Measurements from ENCODE around the gene NT5M. TPM values are rescaled to one million over a fixed set of nuclear protein-coding genes. Genes with fewer than 3 reads are reported as not detected.

NT5M gene
- total RNA-seq, 1 experiment from 2014 or later = 10.2 TPM

- CTCF ChIA-PET = no interaction called here
- H2AFZ ChIP-seq (ENCODE audit: low read depth, low read length, poor library complexity, severe bottlenecking) = no peak overlapping the region
These were observed 13.5 kb upstream of the NT5M start for GRCh38 chr17:17289701-17290100.

More at GRCh38 chr17:17289701-17290100, 13.5 kb upstream of the NT5M start:
- H3K9ac ChIP-seq (ENCODE audit: low read length) = no peak overlapping the region
- no peak overlapping the region for H3K4me3 ChIP-seq (replicated peaks in 1 of 2; ENCODE audit: low read depth in 1 of 2, low read length in 2 of 2)
- ATAC-seq = no peak
- TF ChIP-seq, protein P1, sequence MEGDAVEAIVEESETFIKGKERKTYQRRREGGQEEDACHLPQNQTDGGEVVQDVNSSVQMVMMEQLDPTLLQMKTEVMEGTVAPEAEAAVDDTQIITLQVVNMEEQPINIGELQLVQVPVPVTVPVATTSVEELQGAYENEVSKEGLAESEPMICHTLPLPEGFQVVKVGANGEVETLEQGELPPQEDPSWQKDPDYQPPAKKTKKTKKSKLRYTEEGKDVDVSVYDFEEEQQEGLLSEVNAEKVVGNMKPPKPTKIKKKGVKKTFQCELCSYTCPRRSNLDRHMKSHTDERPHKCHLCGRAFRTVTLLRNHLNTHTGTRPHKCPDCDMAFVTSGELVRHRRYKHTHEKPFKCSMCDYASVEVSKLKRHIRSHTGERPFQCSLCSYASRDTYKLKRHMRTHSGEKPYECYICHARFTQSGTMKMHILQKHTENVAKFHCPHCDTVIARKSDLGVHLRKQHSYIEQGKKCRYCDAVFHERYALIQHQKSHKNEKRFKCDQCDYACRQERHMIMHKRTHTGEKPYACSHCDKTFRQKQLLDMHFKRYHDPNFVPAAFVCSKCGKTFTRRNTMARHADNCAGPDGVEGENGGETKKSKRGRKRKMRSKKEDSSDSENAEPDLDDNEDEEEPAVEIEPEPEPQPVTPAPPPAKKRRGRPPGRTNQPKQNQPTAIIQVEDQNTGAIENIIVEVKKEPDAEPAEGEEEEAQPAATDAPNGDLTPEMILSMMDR (IDR thresholded peaks at IDR 0.05 in 2 of 3, conservative IDR thresholded peaks at IDR 0.05 in 1 of 3; ENCODE audit: borderline replicate concordance in 1 of 3, insufficient read depth in 1 of 3, low read depth in 2 of 3, low read length in 2 of 3) = no peak
- TF ChIP-seq MAX (IDR thresholded peaks at IDR 0.05) = no peak
- TF ChIP-seq FOSL1 (IDR thresholded peaks at IDR 0.05; ENCODE audit: low read depth) = no peak
- TF ChIP-seq CBX3 (IDR thresholded peaks at IDR 0.05; ENCODE audit: low read depth) = no peak
- TF ChIP-seq, protein P2, sequence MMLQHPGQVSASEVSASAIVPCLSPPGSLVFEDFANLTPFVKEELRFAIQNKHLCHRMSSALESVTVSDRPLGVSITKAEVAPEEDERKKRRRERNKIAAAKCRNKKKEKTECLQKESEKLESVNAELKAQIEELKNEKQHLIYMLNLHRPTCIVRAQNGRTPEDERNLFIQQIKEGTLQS (IDR thresholded peaks at IDR 0.05) = no peak
- no peak for TF ChIP-seq CEBPB (IDR thresholded peaks at IDR 0.05; ENCODE audit: low read depth)
- TF ChIP-seq ZBTB33 (IDR thresholded peaks at IDR 0.05; ENCODE audit: extremely low read depth, insufficient replicate concordance, low read length) = no peak
- TF ChIP-seq ZFX (IDR thresholded peaks at IDR 0.05) = no peak
- no peak for TF ChIP-seq SIN3A (IDR thresholded peaks at IDR 0.05; ENCODE audit: low read depth)
- no peak for DNase-seq (ENCODE audit: low read depth, low spot score)
- no peak overlapping the region for H3K27ac ChIP-seq (ENCODE audit: low read depth, low read length)
- BruUV-seq (replicated peaks) = no TSS peak
- POLR2A ChIA-PET = no interaction called here
- RAD21 ChIA-PET (ENCODE audit: low non-redundant PET in 1 of 2, low total read pairs in 2 of 2, uncharacterized antibody in 2 of 2, unreplicated experiment in 2 of 2) = no interaction called here
- no peaks in the 10 kb centered on the region for H3K4me1 ChIP-seq (ENCODE audit: control insufficient read depth in 1 of 2, insufficient read depth in 2 of 2, low read length in 2 of 2)
- intact Hi-C loops (cut with micrococcal nuclease) = no loop called here
- H4K20me1 ChIP-seq (ENCODE audit: insufficient read depth) = no peaks in the 10 kb centered on the region
- no peaks in the 10 kb centered on the region for H3K9me2 ChIP-seq (ENCODE audit: insufficient read depth)
- H3K27me3 ChIP-seq (ENCODE audit: insufficient read depth, low read length) = no peaks in the 10 kb centered on the region
- no peaks in the 10 kb centered on the region for H3K9me3 ChIP-seq (ENCODE audit: control insufficient read depth in 1 of 2, insufficient read depth in 1 of 2, low read depth in 1 of 2, low read length in 2 of 2)
- no peak overlapping the region for H3K4me2 ChIP-seq (ENCODE audit: low read length)
- H3K79me2 ChIP-seq (ENCODE audit: insufficient read depth, low read length) = no peaks in the 10 kb centered on the region
- no peaks in the 10 kb centered on the region for H3K36me3 ChIP-seq (ENCODE audit: control insufficient read depth in 1 of 2, insufficient read depth in 2 of 2, low read length in 2 of 2)
